OCI-LY3 (cell line): Measurements from ENCODE around the gene PPP4R1.

Experiments used
- CTCF ChIP-seq: fragments of 200-600, 300-600 bp; sonication (generic); IDR thresholded peaks from 2 replicates; pipeline ENCODE4 v1.5.1; 2014; ENCODE audit warnings: antibody characterized with exemption, low read length, low read depth
- EZH2phosphoT487 ChIP-seq: fragments of 200-600 bp; shearing (Covaris generic); IDR thresholded peaks from 2 replicates; pipeline ENCODE4 v1.6.1; 2018; ENCODE audit warnings: antibody characterized with exemption, mixed run types, low read depth

GRCh38 chr18:9536354-9537152 lies 77.8 kb downstream of the PPP4R1 start:
- no peak for TF ChIP-seq CTCF
- no peak for TF ChIP-seq EZH2phosphoT487
